Neural cell (in vitro differentiated cells): ENCODE results near the gene ENAM. TPM values are rescaled to one million over a fixed set of nuclear protein-coding genes. Genes with fewer than 3 reads are reported as not detected.
"Not testable (repeated sequence)": the region's sequence is repeated elsewhere in the genome, so short reads cannot be mapped to it uniquely, and the experiment has no call there.

Experiments used
- H2AFZ ChIP-seq: fragments of 200-600, 300-800 bp; sonication (generic), shearing (Covaris generic); 2 replicates; pipeline ENCODE4 v1.6.0; 2014; ENCODE audit warnings: low read depth, mild to moderate bottlenecking, antibody characterized with exemption, low read length, moderate library complexity
- H3F3A ChIP-seq: fragments of 200-600 bp; shearing (Covaris generic); 2 replicates; pipeline ENCODE4 v1.6.1; 2016; ENCODE audit warnings: mild to moderate bottlenecking, moderate library complexity, mixed read lengths, antibody characterized with exemption, low read length; ENCODE audit not compliant: insufficient read depth, poor library complexity, severe bottlenecking
- H3K27ac ChIP-seq: fragments of 200-600, 300-800 bp; sonication (generic), shearing (Covaris generic); 2 replicates; pipeline ENCODE4 v1.5.1; 2014; ENCODE audit warnings: mild to moderate bottlenecking, low read length, moderate library complexity
- H3K27me3 ChIP-seq: fragments of 300-800, 200-600 bp; sonication (generic), shearing (Covaris generic); 2 replicates; pipeline ENCODE4 v1.6.0; 2014; ENCODE audit warnings: mild to moderate bottlenecking, low read depth, low read length, moderate library complexity; ENCODE audit not compliant: insufficient read depth
- H3K36me3 ChIP-seq: fragments of 300-800, 200-600 bp; sonication (generic), shearing (Covaris generic); 2 replicates; pipeline ENCODE4 v1.5.1; 2014; ENCODE audit warnings: mild to moderate bottlenecking, antibody characterized with exemption, low read length, moderate library complexity; ENCODE audit not compliant: insufficient read depth
- H3K4me2 ChIP-seq: fragments of 300-800, 200-600 bp; sonication (generic), shearing (Covaris generic); 2 replicates; pipeline ENCODE4 v1.6.0; 2014; ENCODE audit warnings: mild to moderate bottlenecking, low read length
- H3K4me3 ChIP-seq: fragments of 300-800, 200-600 bp; sonication (generic), shearing (Covaris generic); 2 replicates; pipeline ENCODE4 v1.5.1; 2014; ENCODE audit warnings: mild to moderate bottlenecking, low read length, moderate library complexity
- H3K79me2 ChIP-seq: fragments of 200-600 bp; shearing (Covaris generic); replicated peaks from 2 replicates; pipeline ENCODE4 v1.6.0; 2014; ENCODE audit warnings: mild to moderate bottlenecking, low read length, moderate library complexity; ENCODE audit not compliant: insufficient read depth
- H3K9ac ChIP-seq: fragments of 300-800, 200-600 bp; sonication (generic), shearing (Covaris generic); 2 replicates; pipeline ENCODE4 v1.6.1; 2016; ENCODE audit warnings: mild to moderate bottlenecking, low read length, mixed read lengths
- H3K9me2 ChIP-seq: fragments of 200-600 bp; shearing (Covaris generic); 2 replicates; pipeline ENCODE4 v1.6.1; 2016; ENCODE audit warnings: mild to moderate bottlenecking, low read length, mixed read lengths; ENCODE audit not compliant: insufficient read depth
- H3K9me3 ChIP-seq: fragments of 200-600, 300-800 bp; sonication (generic), shearing (Covaris generic); 2 replicates; pipeline ENCODE4 v1.6.1; 2016; ENCODE audit warnings: mild to moderate bottlenecking, mixed run types, low read length, moderate library complexity, mixed read lengths
- H4K20me1 ChIP-seq: fragments of 200-600 bp; shearing (Covaris generic); 2 replicates; pipeline ENCODE4 v1.6.1; 2016; ENCODE audit warnings: mild to moderate bottlenecking, mixed run types; ENCODE audit not compliant: insufficient read depth
- EP300 ChIP-seq: fragments of 450-650 bp; conservative IDR thresholded peaks from 2 replicates; pipeline ENCODE4 v1.6.1; 2014; ENCODE audit warnings: antibody characterized with exemption, mild to moderate bottlenecking, moderate library complexity; ENCODE audit not compliant: poor library complexity, severe bottlenecking
- EZH2 ChIP-seq: fragments of 200-600, 300-800 bp; shearing (Covaris generic), sonication (generic); IDR thresholded peaks from 2 replicates; pipeline ENCODE4 v1.6.1; 2014; ENCODE audit warnings: antibody characterized with exemption, low read length, borderline replicate concordance, mild to moderate bottlenecking; ENCODE audit not compliant: insufficient read depth, poor library complexity, severe bottlenecking
- MXI1 ChIP-seq: fragments of 450-650 bp; conservative IDR thresholded peaks from 2 replicates; pipeline ENCODE4 v1.6.1; 2014; ENCODE audit warnings: antibody characterized with exemption, mild to moderate bottlenecking; ENCODE audit not compliant: poor library complexity, severe bottlenecking
- POLR2AphosphoS5 ChIP-seq: IDR thresholded peaks from 2 replicates; pipeline ENCODE4 v1.6.1; 2012
- RAD21 ChIP-seq: fragments of 450-650 bp; conservative IDR thresholded peaks from 2 replicates; pipeline ENCODE4 v1.6.1; 2014; ENCODE audit warnings: antibody characterized with exemption, mild to moderate bottlenecking, moderate library complexity
- REST ChIP-seq: IDR thresholded peaks from 2 replicates; pipeline ENCODE4 v1.6.1; 2012; ENCODE audit warnings: borderline replicate concordance
- SMC3 ChIP-seq: fragments of 450-650 bp; conservative IDR thresholded peaks from 2 replicates; pipeline ENCODE4 v1.6.1; 2014; ENCODE audit warnings: antibody characterized with exemption, mild to moderate bottlenecking, moderate library complexity; ENCODE audit not compliant: poor library complexity
- TAF1 ChIP-seq: IDR thresholded peaks from 2 replicates; pipeline ENCODE4 v1.6.1; 2012; ENCODE audit warnings: low read depth
- polyA plus RNA-seq: library from polyadenylated mRNA; depleted of rRNA; stranded (reverse); fragments of >200 nt; gene quantifications from 2 replicates; pipeline ENCODE4 v1.2.3, GENCODE V29; 2014
- TF ChIP-seq, protein P1 (sequence below): fragments of 450-650 bp; IDR thresholded peaks from 2 replicates; pipeline ENCODE4 v1.5.1; 2014; ENCODE audit warnings: antibody characterized with exemption, mild to moderate bottlenecking, moderate library complexity; ENCODE audit not compliant: poor library complexity, severe bottlenecking

The ENAM gene
- polyA plus RNA-seq, 1 donor from 2014 or later, result not detected

DNA sequence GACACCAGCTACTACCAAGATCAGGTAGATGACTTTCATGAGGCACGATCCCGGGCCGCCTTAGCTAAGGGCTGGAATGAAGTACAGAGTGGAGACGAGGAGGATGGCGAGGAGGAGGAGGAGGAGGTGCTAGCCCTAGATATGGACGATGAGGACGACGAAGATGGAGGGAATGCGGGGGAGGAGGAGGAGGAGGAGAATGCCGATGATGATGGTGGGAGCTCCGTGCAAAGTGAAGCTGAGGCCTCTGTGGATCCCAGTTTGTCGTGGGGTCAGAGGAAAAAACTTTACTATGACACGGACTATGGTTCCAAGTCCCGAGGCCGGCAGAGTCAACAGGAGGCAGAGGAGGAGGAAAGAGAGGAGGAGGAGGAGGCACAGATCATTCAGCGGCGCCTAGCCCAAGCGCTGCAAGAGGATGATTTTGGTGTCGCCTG lies 60.3 kb downstream of the ENAM start:
- peaks cover 9% of the 10 kb centered on the region for H3F3A ChIP-seq
- H3K9ac ChIP-seq, result peak overlapping the region; percentile 88
- TF ChIP-seq MXI1 (no peak), REST (no peak), POLR2AphosphoS5 (no peak), TAF1 (no peak), EP300 (no peak), SMC3 (no peak), RAD21 (no peak), EZH2 (no peak)
- TF ChIP-seq, protein P1, sequence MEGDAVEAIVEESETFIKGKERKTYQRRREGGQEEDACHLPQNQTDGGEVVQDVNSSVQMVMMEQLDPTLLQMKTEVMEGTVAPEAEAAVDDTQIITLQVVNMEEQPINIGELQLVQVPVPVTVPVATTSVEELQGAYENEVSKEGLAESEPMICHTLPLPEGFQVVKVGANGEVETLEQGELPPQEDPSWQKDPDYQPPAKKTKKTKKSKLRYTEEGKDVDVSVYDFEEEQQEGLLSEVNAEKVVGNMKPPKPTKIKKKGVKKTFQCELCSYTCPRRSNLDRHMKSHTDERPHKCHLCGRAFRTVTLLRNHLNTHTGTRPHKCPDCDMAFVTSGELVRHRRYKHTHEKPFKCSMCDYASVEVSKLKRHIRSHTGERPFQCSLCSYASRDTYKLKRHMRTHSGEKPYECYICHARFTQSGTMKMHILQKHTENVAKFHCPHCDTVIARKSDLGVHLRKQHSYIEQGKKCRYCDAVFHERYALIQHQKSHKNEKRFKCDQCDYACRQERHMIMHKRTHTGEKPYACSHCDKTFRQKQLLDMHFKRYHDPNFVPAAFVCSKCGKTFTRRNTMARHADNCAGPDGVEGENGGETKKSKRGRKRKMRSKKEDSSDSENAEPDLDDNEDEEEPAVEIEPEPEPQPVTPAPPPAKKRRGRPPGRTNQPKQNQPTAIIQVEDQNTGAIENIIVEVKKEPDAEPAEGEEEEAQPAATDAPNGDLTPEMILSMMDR, result no peak
- H3K4me2 ChIP-seq, result peak overlapping the region; percentile 72
- H3K27me3 ChIP-seq, result no peaks in the 10 kb centered on the region
- peak overlapping the region; percentile 92 for H3K4me3 ChIP-seq
- peak overlapping the region; percentile 79 for H3K27ac ChIP-seq
- H3K79me2 ChIP-seq, result peaks cover 26% of the 10 kb centered on the region
- no peaks in the 10 kb centered on the region for H3K36me3 ChIP-seq
- no peaks in the 10 kb centered on the region for H4K20me1 ChIP-seq
- no peaks in the 10 kb centered on the region for H3K9me2 ChIP-seq
- peak overlapping the region; percentile 90 for H2AFZ ChIP-seq
- no peaks in the 10 kb centered on the region for H3K9me3 ChIP-seq

GRCh38 chr4:70691661-70692060 lies 63.1 kb downstream of the ENAM start:
- Histone ChIP-seq H2AFZ (no peak overlapping the region), H3K79me2 (peaks cover 26% of the 10 kb centered on the region), H3K4me2 (no peak overlapping the region), H3K27me3 (no peaks in the 10 kb centered on the region), H3K9me3 (no peaks in the 10 kb centered on the region), H4K20me1 (no peaks in the 10 kb centered on the region), H3K9me2 (no peaks in the 10 kb centered on the region), H3K9ac (no peak overlapping the region), H3F3A (peaks cover 9% of the 10 kb centered on the region), H3K4me3 (no peak overlapping the region), H3K36me3 (no peaks in the 10 kb centered on the region), H3K27ac (no peak overlapping the region)
- TF ChIP-seq SMC3 (no peak), EP300 (no peak), RAD21 (no peak), TAF1 (no peak), MXI1 (no peak), POLR2AphosphoS5 (no peak), EZH2 (no peak), REST (no peak)
- TF ChIP-seq, protein P1, result no peak

- H3K4me2 ChIP-seq, H3K27me3 ChIP-seq, H4K20me1 ChIP-seq, H3K4me3 ChIP-seq, H3K27ac ChIP-seq, H3F3A ChIP-seq, H2AFZ ChIP-seq, H3K9me2 ChIP-seq, H3K9me3 ChIP-seq, H3K36me3 ChIP-seq, H3K9ac ChIP-seq: not testable (repeated sequence)
- peaks cover 17% of the 10 kb centered on the region for H3K79me2 ChIP-seq
Observed at GRCh38 chr4:70694633-70695032, 66.1 kb downstream of the ENAM start.
